Measurements from ENCODE around the gene ASTN2. TPM values are rescaled to one million over a fixed set of nuclear protein-coding genes. Genes with fewer than 3 reads are reported as not detected.

The ASTN2 gene
- total and polyA plus RNA-seq, 2 experiments from 2014 or later: 7.0 to 24.6 TPM

DNA sequence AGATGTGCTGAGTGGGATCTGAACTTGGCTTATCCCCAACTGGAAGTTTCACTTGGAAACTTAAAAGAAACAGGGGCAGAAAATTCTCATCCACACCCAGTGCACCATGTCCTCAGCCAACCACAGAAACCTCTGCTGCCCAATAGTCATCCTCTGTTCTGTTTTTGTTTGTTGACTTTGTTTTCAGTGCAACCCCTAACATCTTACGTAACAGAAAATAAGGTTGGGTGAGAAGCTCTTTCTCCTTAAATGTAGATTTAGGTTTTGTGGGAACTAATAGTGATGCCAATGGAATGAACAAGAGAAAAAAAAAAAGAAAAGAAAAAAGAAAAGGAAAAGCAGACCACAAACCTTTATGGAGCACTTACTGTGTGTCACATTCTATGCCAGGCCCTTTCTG is 998.4 kb downstream of the ASTN2 start:
- H2AFZ ChIP-seq: no peak overlapping the region
- H3K4me3 Mint-ChIP-seq: no peak overlapping the region
- H3F3A ChIP-seq (replicated peaks; ENCODE audit: low read depth): no peaks in the 10 kb centered on the region
- no peaks in the 10 kb centered on the region for H3K27me3 Mint-ChIP-seq (ENCODE audit: insufficient read depth, low read depth, poor library complexity)
- H3K4me3 ChIP-seq: no peak overlapping the region
- no peaks in the 10 kb centered on the region for H3K36me3 Mint-ChIP-seq (ENCODE audit: low read depth)
- peaks cover 2% of the 10 kb centered on the region; the same call in 1 of the 3 replicates for H3K4me1 Mint-ChIP-seq
- no peaks in the 10 kb centered on the region; the same call in 1 of the 2 replicates for H3K9me2 ChIP-seq (ENCODE audit: insufficient read depth)
- ATAC-seq: no peak
- TF ChIP-seq JUNB (IDR thresholded peaks at IDR 0.05; ENCODE audit: unreplicated experiment) (no peak), EZH2 (IDR thresholded peaks at IDR 0.05; ENCODE audit: low read depth, unreplicated experiment) (no peak), ZNF331 (CRISPR knock-in tag; IDR thresholded peaks at IDR 0.05; ENCODE audit: low read depth) (no peak)
- TF ChIP-seq, protein P1, sequence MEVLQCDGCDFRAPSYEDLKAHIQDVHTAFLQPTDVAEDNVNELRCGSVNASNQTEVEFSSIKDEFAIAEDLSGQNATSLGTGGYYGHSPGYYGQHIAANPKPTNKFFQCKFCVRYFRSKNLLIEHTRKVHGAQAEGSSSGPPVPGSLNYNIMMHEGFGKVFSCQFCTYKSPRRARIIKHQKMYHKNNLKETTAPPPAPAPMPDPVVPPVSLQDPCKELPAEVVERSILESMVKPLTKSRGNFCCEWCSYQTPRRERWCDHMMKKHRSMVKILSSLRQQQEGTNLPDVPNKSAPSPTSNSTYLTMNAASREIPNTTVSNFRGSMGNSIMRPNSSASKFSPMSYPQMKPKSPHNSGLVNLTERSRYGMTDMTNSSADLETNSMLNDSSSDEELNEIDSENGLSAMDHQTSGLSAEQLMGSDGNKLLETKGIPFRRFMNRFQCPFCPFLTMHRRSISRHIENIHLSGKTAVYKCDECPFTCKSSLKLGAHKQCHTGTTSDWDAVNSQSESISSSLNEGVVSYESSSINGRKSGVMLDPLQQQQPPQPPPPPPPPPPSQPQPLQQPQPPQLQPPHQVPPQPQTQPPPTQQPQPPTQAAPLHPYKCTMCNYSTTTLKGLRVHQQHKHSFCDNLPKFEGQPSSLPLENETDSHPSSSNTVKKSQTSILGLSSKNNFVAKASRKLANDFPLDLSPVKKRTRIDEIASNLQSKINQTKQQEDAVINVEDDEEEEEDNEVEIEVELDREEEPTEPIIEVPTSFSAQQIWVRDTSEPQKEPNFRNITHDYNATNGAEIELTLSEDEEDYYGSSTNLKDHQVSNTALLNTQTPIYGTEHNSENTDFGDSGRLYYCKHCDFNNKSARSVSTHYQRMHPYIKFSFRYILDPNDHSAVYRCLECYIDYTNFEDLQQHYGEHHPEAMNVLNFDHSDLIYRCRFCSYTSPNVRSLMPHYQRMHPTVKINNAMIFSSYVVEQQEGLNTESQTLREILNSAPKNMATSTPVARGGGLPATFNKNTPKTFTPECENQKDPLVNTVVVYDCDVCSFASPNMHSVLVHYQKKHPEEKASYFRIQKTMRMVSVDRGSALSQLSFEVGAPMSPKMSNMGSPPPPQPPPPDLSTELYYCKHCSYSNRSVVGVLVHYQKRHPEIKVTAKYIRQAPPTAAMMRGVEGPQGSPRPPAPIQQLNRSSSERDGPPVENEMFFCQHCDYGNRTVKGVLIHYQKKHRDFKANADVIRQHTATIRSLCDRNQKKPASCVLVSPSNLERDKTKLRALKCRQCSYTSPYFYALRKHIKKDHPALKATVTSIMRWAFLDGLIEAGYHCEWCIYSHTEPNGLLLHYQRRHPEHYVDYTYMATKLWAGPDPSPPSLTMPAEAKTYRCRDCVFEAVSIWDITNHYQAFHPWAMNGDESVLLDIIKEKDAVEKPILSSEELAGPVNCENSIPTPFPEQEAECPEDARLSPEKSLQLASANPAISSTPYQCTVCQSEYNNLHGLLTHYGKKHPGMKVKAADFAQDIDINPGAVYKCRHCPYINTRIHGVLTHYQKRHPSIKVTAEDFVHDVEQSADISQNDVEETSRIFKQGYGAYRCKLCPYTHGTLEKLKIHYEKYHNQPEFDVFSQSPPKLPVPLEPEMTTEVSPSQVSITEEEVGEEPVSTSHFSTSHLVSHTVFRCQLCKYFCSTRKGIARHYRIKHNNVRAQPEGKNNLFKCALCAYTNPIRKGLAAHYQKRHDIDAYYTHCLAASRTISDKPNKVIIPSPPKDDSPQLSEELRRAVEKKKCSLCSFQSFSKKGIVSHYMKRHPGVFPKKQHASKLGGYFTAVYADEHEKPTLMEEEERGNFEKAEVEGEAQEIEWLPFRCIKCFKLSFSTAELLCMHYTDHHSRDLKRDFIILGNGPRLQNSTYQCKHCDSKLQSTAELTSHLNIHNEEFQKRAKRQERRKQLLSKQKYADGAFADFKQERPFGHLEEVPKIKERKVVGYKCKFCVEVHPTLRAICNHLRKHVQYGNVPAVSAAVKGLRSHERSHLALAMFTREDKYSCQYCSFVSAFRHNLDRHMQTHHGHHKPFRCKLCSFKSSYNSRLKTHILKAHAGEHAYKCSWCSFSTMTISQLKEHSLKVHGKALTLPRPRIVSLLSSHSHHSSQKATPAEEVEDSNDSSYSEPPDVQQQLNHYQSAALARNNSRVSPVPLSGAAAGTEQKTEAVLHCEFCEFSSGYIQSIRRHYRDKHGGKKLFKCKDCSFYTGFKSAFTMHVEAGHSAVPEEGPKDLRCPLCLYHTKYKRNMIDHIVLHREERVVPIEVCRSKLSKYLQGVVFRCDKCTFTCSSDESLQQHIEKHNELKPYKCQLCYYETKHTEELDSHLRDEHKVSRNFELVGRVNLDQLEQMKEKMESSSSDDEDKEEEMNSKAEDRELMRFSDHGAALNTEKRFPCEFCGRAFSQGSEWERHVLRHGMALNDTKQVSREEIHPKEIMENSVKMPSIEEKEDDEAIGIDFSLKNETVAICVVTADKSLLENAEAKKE (CRISPR knock-in tag; IDR thresholded peaks at IDR 0.05): no peak
- TF ChIP-seq, protein P2, sequence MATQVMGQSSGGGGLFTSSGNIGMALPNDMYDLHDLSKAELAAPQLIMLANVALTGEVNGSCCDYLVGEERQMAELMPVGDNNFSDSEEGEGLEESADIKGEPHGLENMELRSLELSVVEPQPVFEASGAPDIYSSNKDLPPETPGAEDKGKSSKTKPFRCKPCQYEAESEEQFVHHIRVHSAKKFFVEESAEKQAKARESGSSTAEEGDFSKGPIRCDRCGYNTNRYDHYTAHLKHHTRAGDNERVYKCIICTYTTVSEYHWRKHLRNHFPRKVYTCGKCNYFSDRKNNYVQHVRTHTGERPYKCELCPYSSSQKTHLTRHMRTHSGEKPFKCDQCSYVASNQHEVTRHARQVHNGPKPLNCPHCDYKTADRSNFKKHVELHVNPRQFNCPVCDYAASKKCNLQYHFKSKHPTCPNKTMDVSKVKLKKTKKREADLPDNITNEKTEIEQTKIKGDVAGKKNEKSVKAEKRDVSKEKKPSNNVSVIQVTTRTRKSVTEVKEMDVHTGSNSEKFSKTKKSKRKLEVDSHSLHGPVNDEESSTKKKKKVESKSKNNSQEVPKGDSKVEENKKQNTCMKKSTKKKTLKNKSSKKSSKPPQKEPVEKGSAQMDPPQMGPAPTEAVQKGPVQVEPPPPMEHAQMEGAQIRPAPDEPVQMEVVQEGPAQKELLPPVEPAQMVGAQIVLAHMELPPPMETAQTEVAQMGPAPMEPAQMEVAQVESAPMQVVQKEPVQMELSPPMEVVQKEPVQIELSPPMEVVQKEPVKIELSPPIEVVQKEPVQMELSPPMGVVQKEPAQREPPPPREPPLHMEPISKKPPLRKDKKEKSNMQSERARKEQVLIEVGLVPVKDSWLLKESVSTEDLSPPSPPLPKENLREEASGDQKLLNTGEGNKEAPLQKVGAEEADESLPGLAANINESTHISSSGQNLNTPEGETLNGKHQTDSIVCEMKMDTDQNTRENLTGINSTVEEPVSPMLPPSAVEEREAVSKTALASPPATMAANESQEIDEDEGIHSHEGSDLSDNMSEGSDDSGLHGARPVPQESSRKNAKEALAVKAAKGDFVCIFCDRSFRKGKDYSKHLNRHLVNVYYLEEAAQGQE (IDR thresholded peaks at IDR 0.05; ENCODE audit: unreplicated experiment): no peak
- no peaks in the 10 kb centered on the region for H3K27me3 ChIP-seq (ENCODE audit: insufficient read depth)
- H3K36me3 ChIP-seq (ENCODE audit: insufficient read depth): no peaks in the 10 kb centered on the region
- 0 out of 2 replicates have a peak, but pooled peaks cover 3% of the 10 kb centered on the region for H4K20me1 ChIP-seq (replicated peaks; ENCODE audit: insufficient read depth)
- H3K4me1 ChIP-seq (ENCODE audit: insufficient read depth): no peaks in the 10 kb centered on the region
- no peak overlapping the region for H3K27ac ChIP-seq (ENCODE audit: low read depth)
- H3K79me2 ChIP-seq (replicated peaks; ENCODE audit: insufficient read depth): no peaks in the 10 kb centered on the region
- no peak overlapping the region for H3K27ac Mint-ChIP-seq
- H3K4me2 ChIP-seq: no peak overlapping the region
- H3K9me3 Mint-ChIP-seq: no peaks in the 10 kb centered on the region
- DNase-seq (ENCODE audit: low spot score): no peak

Measured in GM23338 (cell line).